Activated CD8-positive, alpha-beta memory T cell treated with anti-CD3 and anti-CD28 coated beads for 36 hours (primary cell): ENCODE data around the gene MAST4. TPM values are rescaled to one million over a fixed set of nuclear protein-coding genes. Genes with fewer than 3 reads are reported as not detected.

Experiments used
- CTCF ChIA-PET: fragments of 350-600 bp; sonication (Branson Sonifier 250); formaldehyde crosslinking; loops from one replicate; lab custom pipeline; 2021; ENCODE audit warnings: antibody characterized with exemption; lab: Charles Lee
- POLR2A ChIA-PET: fragments of 350-600 bp; sonication (Branson Sonifier 250); formaldehyde crosslinking; loops from one replicate; lab custom pipeline; 2021; ENCODE audit warnings: antibody characterized with exemption; lab: Charles Lee
- total RNA-seq, 2 experiments: library from RNA; stranded (reverse); gene quantifications; one replicate each; pipeline ENCODE4 v1.2.3, GENCODE V29; 2021

Gene MAST4
- total RNA-seq, 2 experiments from 2014 or later, result 11.4 to 11.6 TPM

DNA sequence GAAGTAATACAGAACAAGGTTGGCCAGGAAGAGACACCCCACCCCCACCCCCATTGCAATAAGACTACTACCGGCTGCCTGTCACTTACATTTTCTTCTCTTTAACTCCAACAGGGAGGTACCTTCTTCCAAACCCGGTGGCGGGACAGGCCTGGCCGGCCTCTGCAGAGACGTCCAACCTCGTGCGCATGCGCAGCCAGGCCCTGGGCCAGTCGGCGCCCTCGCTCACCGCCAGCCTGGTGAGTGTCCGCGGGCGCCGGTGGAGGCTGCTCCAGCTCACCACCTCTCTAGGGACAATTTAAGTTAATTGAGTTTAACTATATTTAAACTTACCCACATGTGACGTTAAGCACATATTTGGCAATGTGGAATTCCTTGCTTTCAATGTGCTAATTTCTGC lies 192.4 kb downstream of the MAST4 start:
- POLR2A ChIA-PET, result no interaction called here
- CTCF ChIA-PET, result no interaction called here

DNA sequence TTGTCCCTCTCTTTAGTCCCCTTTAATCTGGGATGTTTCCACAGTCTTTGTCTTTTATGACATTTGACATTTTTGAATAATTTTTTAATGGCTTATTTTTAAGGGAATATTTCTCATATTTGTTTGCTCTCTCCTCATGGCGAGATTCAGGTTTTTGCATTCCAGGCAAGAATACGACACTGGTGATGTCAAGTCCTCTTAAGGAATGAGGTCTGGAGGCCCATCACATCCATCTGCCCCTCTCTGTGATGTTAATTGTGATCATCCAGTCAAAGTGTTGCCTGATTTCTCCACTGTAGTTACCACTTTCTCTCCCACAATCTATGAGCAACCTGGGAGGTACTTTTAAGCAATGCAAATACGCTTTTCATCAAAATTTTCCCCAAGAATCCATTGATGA lies 193.2 kb downstream of the MAST4 start:
- ChIA-PET POLR2A (no interaction called here), CTCF (no interaction called here)

DNA sequence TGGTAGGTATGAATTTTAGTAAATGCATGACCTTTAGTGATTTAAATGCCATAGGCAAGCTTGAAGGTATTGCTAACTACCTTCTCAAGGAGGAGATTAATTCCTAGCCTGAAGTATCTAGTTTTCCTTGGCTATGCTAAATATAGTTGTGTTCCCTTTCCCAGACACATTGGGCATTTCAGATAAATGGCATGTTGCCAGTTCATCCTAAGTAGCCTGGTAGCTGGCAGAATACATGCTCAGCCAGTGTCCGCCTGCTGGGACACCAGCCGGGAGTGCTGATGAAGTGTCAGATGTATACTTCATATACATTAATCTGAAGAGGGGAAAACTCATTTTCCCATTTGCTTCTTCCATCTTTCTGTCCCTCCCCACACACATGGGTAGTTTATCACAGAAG lies 196.9 kb downstream of the MAST4 start:
- ChIA-PET CTCF (no interaction called here), POLR2A (no interaction called here)

DNA sequence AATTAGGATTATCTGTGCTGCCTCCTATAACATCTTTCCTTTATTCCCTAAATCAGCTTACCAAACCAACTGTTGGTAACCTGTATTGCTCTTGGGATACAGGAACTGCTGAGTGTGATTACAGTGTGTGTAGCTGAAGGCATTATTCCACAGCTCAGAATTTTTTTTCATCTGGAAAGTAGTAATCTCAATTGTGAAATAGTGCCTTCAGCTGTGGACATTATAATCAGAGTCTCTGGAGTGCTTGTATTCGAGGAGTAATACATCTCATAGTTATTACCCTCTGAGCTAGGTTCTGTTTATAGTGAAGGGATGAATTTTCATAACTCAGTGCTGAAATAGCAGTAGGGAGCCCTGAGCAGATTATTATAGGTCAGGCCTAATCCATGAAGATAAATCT lies 199.5 kb downstream of the MAST4 start:
- ChIA-PET CTCF (interaction anchor here (1.1 kb wide), 1 partner anchor 168 kb away, joined by 3 read pairs; no protein-coding TSS in a partner anchor), POLR2A (no interaction called here)

DNA sequence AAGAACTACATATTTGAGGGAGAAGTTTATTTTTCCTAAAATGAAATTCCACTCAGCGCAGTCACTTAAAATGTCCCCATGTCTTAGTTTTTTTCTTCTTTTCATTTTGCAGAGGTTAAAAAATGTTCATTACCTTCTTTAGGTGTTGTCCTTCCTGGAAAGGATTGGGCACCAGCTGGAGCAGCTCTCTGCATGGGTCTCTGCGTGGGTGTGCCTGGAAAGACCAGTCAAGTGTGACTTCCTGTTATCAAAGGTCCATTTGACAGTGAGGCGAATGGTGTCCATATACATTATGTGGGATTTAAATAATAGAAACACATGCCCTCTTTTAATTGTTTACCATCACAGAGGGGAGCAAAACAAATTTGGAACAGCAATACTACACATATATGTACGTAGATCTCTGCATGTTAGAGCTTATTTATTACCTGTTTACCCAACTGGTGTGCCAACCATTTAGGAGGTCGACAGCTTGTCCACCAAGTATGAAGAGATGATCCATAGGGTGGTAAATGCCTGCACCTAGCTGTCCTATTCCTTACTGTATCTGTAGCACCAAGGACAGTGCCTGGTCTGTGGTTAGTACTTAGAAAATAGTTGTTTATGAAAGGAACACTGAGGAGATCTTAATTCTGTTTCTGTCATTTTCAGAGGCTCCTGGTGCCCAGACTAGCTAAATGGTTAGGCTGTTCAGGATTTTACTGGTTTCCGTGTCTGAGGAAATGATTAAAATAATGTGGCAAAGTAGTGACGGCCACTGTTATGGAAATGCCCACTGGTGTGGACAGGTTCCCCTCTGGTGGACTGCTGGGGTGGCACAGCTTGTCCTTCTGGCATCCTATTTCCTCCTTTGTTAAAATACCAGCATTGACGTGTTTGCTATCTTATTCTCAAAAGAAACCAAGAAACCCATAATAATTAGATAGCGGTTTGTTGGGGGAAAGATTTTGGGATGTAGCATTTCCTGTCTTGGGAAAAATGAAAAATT lies 200.4 kb downstream of the MAST4 start:
- CTCF ChIA-PET, result interaction anchor here (1.1 kb wide), 1 partner anchor 169 kb away, joined by 3 read pairs; no protein-coding TSS in a partner anchor
- POLR2A ChIA-PET, result no interaction called here

DNA sequence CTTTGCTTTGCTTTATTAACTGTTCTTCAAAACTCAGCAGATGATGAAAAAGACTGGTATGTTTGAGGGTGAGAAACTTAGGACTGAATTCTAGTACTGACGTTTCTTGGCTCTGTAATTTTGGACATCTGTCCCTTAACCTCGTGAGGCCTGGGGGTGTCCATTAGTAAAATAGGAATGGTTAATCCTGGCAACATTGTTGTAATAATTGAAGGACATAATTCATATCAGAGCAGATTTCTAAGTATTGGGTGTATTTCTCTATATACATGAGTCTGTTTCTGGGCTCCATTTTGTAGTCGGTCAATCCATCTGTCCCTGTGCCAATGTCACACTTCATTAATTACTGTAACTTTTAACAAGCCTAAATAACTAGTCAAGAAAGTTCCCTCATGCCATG lies 206.7 kb downstream of the MAST4 start:
- POLR2A ChIA-PET, result no interaction called here
- CTCF ChIA-PET, result no interaction called here

DNA sequence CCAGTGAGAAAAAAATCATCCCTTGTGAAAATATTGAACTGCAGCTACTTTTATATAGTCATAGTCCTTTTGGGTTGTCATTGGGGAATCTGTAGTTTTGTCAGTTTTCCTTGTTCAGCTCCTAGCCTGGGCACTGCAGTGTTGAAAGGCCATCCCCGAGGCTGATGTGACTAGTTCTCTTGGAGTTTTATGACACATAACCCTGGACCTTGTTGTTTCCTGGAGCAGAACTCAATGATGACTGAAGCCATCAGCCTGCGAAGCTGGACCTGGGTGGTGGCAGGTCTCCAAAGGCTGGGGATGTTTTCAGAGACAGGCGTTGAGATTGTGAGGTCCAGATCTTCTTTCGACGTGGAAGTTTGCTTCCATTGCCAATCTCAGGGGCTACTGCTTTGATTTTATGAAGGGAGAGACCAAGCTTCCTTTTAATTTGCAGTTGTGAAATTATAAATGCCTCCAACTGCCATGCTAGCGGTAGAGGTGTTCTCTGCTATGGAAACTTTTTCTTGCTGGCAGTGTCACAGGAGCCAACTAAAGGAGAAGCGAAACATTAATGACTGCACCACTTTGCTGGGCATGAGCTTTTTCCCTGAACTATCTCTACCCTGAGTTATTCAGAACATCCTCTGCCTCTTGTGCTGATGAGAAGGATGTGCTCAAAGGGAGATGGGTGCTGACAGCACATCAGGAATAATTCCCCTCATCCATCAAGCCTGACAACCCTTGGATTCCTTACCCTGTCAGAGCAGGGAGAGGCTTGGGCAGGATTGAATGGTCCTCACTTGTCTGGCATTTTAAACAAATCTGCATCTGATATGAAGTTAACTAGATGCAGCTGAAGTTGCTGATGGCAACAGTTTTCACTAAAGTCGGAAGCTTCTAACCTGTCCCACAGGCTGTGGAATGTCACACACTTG lies 209.6 kb downstream of the MAST4 start:
- ChIA-PET POLR2A (no interaction called here), CTCF (no interaction called here)

DNA sequence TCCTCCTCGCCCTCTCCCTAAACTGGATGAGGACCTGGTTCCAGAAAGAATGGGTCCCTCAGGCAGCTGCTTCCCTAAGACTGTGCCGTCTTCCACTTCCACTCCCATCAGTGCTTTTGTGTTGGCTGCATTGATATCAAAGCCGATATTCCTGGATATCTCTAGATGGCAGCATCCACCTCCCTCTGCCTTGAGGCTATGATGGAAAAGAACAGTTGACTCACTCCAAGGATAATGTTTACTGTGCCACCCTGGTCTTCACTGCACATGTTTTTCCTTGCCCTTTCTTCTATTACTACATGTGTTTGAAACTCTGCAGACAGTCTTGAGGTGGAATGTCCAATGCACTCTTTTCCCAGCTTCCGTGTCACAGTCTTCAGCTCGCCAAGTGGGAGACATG lies 211.6 kb downstream of the MAST4 start:
- ChIA-PET POLR2A (no interaction called here), CTCF (no interaction called here)

DNA sequence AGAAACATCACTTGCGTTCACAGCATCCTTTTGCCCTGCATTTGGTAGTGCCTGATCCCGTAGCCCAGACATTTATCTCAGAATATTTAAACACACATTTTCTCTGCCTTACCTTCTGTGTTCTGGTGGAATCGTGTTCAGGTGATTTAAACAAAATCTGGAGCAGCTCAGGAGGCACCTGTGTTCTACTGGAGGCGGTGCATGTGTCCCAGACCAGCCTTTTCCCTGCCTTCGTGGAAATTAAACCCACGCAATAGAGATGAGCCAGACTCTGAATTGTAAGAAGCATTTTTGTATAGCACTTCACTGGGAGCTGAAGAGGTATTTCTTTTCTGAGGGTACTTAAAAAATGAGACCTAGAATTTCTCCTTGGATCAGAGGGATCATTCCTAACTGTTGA lies 212.5 kb downstream of the MAST4 start:
- POLR2A ChIA-PET, result no interaction called here
- CTCF ChIA-PET, result no interaction called here

DNA sequence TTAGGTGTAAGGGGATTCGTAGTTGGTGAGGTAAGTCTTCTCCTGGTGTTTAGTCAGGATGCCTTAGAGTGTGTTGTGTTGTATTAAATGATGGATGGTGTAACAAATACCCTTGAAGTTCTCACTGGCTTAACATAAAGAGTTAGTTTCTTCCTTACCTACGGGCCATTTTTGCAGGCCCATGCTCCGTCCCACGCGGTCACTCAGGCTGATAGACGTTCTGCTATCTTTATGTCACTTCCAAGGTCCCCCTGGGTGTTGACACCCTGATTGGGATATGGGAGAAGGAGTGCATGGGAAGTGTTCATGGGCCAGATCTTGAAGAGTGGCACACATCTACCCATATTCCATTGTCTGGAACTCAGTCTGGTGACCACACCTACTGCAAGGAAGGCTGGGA lies 214.0 kb downstream of the MAST4 start:
- ChIA-PET CTCF (no interaction called here), POLR2A (no interaction called here)

DNA sequence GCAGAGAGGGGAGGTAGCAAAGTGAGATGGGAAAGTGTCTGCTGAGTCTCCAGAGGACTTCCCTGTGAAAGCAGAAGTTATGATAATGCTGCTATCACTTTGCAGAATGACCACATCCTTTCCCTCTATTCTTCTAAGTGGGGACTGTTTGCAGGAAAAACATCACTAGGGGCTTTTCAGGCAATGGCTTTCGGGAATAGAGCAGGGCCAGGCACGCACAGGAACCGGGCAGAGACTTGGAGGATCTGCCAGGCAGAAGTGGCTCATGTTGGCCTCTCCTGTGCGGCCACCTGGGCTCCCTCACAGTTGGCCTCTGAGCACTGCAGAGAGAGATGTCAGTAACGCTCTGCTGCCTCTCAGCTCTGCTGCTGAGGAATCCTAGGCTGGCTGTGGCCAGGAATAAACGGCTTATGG lies 214.7 kb downstream of the MAST4 start:
- POLR2A ChIA-PET, result no interaction called here
- CTCF ChIA-PET, result no interaction called here

DNA sequence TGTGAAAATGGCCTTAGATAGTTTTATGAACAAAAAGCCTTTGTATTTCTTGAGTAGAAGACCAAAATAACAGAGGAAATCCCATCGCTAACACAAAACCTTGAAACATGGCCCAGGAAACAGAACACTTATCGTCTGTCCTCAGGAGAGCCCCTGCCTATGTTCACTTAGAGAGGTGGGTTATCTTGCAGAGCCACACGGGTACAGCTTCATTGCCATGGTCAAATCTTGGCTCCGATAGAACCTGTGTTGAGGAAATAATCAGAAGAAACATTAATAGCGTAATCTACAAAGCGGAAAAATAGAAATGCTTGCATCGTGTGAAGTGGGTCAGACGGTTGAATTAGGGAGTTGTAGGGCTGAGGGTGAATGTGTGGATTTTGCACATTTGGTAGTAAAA lies 216.1 kb downstream of the MAST4 start:
- CTCF ChIA-PET, result interaction anchor here (1.6 kb wide), 1 partner anchor 52 kb away, joined by 6 read pairs; no protein-coding TSS in a partner anchor

DNA sequence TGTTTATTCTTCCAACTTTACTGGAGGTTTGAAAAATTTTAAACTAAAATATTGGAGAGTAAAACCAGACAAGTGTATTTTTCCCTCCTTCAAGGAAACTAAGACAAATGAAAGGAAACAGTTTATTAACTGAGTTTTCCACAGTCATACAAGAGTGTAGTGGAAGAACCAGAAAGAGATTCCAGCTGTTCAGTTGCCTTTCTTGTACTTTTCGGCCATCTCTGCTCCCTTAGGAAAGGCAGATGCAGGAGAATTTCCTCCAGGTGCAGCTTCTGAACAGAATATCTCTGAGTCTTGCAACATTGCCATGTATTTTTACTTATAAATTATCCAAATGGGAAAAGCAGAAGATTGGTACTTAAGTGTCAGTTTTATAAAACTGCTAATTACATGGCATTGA lies 217.1 kb downstream of the MAST4 start:
- ChIA-PET POLR2A (no interaction called here), CTCF (interaction anchor here (0.7 to 1.6 kb wide), 3 partner anchors 31 to 54 kb away, joined by 3 to 6 read pairs (median 3); no protein-coding TSS in a partner anchor)

More for the DNA sequence above, 216.1 kb downstream of the MAST4 start:
- POLR2A ChIA-PET, result no interaction called here

DNA sequence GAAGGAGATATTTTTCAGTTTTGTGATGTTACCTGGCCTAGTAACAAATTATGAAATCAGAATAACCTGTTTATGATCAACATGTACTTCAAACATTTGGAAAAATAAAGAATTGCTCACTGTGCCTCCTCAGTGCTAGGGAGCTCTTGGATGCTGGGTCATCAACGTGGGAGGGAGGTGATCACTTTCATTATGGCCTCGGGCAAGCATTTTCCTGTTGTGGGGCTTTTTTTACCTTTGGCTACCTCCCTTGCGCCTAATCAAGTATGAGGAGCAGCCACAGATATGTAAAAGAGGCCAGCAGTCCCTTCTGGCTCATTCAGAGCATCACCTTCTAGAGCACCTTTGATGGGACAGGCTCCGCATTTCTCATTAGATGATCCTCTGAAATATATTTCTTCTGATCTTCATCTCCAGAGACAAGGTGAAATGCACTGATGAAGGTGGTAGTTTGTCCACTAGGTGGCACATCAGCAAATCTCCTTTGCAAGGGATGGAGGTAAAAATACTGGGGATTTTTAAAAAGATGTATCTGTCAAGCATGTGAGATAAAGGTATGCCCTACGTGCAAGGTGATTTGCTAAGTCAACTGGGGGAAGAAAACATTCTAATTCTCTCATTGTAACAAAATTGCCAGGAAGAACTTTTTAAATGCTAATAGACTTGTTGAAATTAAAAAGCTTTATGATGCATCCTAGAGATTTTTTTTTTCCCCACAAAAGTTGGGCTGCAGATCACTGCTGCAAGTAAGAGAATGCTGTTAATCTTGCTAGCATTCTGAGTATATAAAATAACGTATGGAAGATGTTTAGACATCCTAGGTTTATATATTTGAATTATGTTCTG lies 218.2 kb downstream of the MAST4 start:
- POLR2A ChIA-PET, result no interaction called here
- CTCF ChIA-PET, result interaction anchor here (0.6 to 1.4 kb wide), 8 partner anchors 21 to 508 kb away, joined by 3 to 4 read pairs (median 3); no protein-coding TSS in a partner anchor

DNA sequence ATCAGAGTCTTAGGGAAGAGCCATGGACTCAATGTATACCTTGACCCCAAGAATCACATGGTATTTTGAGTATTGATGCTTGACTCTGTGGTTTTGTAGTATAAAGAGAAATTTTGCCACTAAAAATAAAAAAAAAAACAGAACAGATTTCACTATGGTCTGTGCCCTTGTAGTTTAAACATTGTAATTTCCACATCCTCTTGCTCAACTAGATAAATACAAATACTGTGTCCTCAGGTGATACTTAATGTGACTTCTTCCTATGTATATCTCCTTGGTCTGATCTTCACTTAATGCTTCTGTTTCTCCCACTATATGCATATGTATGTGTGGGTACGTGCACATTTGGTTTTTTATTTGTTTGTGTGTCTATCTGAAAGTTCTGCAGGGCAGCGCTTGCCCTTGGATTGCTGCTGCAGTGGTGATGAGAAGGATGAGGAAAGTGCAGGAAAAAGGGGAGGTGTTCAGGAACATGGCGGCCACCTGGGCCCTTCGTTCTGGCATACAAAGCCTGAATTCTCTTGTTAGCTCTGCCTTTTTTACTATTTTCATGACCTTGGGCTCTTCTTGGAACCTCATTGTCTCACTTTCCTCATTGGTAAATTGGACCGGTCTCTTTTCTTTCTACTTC lies 222.2 kb downstream of the MAST4 start:
- ChIA-PET CTCF (no interaction called here), POLR2A (no interaction called here)

DNA sequence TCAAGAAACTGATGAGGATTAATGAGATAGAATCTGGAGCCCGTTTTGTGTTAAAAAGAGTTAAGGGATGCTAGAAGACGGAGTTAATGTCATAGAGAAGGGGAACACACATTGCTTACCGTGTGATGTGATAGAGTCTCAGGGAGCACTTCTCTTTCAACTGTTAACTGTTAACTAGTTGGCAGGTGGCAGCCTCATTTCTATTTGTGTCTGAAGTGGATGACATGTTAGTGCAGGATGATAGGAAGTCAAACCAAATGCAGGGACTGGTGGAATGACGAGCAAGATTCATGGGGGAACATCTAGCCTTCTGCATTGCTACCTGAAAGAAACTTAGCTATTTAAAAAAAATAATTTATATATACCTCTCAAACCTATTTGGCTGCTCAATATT lies 222.7 kb downstream of the MAST4 start:
- CTCF ChIA-PET, result interaction anchor here (0.9 to 1.1 kb wide), 2 partner anchors 9 to 168 kb away, joined by 3 read pairs; no protein-coding TSS in a partner anchor
- POLR2A ChIA-PET, result no interaction called here

DNA sequence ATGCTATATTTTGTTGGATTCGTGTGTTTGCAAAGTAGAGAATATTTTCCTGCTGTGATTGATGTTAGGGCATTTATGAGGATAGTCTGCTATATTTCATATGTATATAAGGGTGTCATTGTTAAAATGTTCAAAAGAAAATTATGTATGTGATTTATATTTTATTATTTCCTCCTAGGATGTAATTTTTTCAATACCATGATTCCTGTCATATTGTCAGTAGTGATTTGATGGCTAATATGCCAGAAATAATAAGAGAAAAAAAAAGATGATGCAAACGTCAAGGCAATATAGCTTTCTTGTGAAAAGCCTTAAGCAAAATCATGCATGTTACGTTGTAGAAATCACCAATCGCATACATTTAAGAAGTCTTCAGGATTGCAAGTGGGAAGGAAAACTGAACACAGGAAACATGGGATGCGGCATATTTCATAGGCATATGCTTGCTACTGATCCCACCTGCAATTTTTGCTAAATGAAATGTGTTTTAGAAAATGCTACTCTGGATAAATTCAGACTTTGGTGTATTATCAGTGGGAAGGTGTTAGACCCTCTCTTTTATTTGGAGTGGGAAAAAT lies 224.5 kb downstream of the MAST4 start:
- ChIA-PET CTCF (interaction anchor here (1.2 kb wide), 1 partner anchor 44 kb away, joined by 5 read pairs; no protein-coding TSS in a partner anchor), POLR2A (no interaction called here)
